Measurements from ENCODE around the gene CAMTA1.

Gene CAMTA1

DNA sequence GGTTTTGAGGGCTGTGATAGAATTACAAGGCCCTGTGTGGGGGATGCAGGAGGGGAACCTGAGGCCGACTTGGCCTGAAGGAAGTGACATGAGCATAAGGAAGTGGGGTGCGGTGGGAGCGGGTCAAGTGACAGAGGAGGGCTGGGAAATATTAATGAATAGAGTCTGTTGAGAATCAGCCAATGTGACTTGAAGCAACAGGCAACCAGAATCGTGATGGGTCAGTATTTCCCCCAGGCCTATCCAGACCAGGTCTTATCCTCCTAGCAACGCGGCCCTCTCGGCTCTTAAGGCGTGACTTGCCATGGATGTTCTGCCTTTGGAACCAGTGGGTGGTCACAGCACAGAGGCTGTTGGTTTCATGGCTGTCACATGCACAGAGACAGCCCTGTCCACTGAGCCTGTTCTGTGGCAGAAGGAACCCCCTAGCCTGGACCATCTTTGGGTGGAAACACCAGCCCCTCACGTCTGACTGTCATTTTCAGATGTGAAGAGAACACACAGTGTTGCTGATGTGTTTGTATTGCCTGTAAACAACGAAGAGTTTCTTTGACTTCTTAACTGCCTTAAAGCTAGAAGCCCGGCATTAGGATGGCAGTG is 468.8 kb downstream of the CAMTA1 start:
- Histone ChIP-seq H3K36me3 (ENCODE audit: control insufficient read depth in 1 of 2, insufficient read depth in 2 of 2, low read length in 2 of 2) (no peaks in the 10 kb centered on the region), H3K27me3 (ENCODE audit: low read depth, low read length) (no peaks in the 10 kb centered on the region), H3K4me3 (ENCODE audit: low read depth in 1 of 2, low read length in 2 of 2) (no peak overlapping the region), H3K9me3 (ENCODE audit: control insufficient read depth in 1 of 2, low read length in 2 of 2) (no peaks in the 10 kb centered on the region), H3K27ac (ENCODE audit: low read length) (no peak overlapping the region), H3K4me1 (ENCODE audit: control insufficient read depth in 1 of 2, insufficient read depth in 2 of 2, low read length in 2 of 2) (no peaks in the 10 kb centered on the region)

DNA sequence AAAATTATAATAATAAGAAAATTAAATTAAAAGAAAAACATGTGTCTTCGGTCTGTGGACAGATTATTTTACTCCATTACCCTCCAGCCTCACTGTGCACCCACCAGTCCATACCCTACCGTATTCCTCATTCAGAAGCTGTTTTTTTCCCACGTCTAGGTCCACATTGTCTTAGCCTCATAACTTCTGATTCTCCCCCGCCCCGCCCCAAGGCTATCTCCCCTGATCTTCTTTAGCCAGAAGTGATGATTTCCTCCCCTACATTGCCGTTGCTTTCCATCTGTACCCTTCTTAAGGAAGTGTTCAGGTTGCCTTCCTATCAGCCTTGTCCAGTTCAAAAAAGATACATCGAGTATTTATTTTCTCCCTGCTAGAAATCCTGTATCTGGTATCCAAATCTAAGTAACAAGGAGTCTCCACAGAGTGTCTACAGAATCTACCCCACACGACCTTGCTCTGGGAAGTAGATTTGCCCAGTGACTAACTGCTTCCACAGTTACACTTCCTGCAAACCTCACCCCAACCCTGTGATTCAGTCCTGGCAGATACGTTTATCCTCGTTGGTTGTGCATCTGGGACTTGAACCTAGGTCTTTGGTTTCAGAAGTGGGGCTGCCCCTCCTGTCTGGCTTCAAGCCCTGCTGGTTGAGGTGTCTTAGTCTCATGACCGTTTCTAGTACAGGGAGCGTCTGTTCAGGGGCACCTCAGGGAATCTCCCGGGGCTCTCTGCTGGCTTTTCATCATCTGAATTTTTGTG is 470.2 kb downstream of the CAMTA1 start:
- H3K36me3 ChIP-seq (ENCODE audit: control insufficient read depth in 1 of 2, insufficient read depth in 2 of 2, low read length in 2 of 2) = no peaks in the 10 kb centered on the region
- H3K27me3 ChIP-seq (ENCODE audit: low read depth, low read length) = no peaks in the 10 kb centered on the region
- no peaks in the 10 kb centered on the region for H3K9me3 ChIP-seq (ENCODE audit: control insufficient read depth in 1 of 2, low read length in 2 of 2)
- H3K27ac ChIP-seq (ENCODE audit: low read length) = no peak overlapping the region
- no peaks in the 10 kb centered on the region for H3K4me1 ChIP-seq (ENCODE audit: control insufficient read depth in 1 of 2, insufficient read depth in 2 of 2, low read length in 2 of 2)
- H3K4me3 ChIP-seq (ENCODE audit: low read depth in 1 of 2, low read length in 2 of 2) = no peak overlapping the region

DNA sequence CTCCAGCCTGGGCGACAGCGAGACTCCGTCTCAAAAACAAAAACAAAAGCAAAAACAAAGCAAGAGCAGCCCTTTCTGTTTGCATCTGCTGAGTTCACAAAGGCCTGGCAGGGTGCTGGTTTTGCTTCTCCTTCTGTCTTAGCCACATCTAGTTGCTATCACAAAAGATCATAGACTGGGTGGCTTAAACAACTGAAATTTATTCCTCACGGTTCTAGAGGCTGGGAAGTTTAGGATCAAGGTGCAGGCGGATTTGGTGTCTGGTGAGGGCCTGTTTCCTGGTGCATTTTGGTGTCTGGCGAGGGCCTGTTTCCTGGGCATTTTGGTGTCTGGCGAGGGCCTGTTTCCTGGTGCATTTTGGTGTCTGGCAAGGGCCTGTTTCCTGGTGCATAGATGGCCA is 471.3 kb downstream of the CAMTA1 start:
- Histone ChIP-seq H3K4me3 (ENCODE audit: low read depth in 1 of 2, low read length in 2 of 2) (no peak overlapping the region), H3K9me3 (ENCODE audit: control insufficient read depth in 1 of 2, low read length in 2 of 2) (no peaks in the 10 kb centered on the region), H3K27ac (ENCODE audit: low read length) (no peak overlapping the region), H3K27me3 (ENCODE audit: low read depth, low read length) (no peaks in the 10 kb centered on the region), H3K36me3 (ENCODE audit: control insufficient read depth in 1 of 2, insufficient read depth in 2 of 2, low read length in 2 of 2) (no peaks in the 10 kb centered on the region), H3K4me1 (ENCODE audit: control insufficient read depth in 1 of 2, insufficient read depth in 2 of 2, low read length in 2 of 2) (no peaks in the 10 kb centered on the region)

DNA sequence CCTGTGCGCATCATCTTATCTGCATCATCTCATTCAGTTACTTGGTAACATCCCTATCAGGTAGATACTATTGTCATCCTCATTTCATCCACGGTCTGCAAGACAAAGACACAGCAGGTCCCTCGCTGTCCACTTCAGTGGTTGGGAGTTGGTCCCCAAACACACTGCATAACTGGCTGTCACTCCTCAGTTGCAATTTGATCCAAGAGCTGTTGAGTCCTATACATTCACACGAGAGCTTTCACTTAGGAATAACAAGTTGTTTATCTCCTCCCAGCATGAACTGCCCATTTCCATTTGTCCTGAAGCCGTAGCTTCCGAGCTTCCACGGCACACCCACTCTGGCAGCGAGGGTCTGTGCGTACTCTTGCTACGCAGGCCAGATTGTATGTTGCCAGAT is 472.0 kb downstream of the CAMTA1 start:
- H3K27ac ChIP-seq (ENCODE audit: low read length) = no peak overlapping the region
- H3K36me3 ChIP-seq (ENCODE audit: control insufficient read depth in 1 of 2, insufficient read depth in 2 of 2, low read length in 2 of 2) = no peaks in the 10 kb centered on the region
- no peaks in the 10 kb centered on the region for H3K9me3 ChIP-seq (ENCODE audit: control insufficient read depth in 1 of 2, low read length in 2 of 2)
- no peaks in the 10 kb centered on the region for H3K27me3 ChIP-seq (ENCODE audit: low read depth, low read length)
- no peak overlapping the region for H3K4me3 ChIP-seq (ENCODE audit: low read depth in 1 of 2, low read length in 2 of 2)
- H3K4me1 ChIP-seq (ENCODE audit: control insufficient read depth in 1 of 2, insufficient read depth in 2 of 2, low read length in 2 of 2) = no peaks in the 10 kb centered on the region

DNA sequence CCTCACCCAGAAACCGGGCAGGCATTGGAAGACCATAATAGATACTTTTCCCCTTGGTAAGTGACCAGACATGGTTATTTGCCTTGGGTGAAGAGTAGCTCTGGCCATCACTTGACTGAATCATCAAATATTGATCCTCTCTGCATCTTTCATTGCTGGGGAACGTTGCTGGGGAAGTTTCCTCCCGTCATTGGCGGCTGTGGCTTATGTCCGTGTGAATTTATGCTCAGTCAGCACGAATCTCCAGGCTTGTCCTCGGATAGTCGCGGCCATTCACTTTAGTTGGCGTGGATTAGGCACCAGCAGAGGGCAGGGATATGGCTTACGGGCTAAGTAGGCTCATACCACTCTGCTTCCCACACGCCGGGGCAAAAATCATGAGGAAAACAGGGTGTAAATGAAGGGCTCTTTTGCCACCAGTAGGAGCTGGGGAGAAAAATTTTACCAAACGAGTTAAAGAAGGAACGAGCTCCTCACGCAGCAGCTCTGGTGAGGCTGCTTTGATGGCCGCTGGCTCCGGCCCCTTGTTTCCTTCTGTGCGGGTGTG is 473.4 kb downstream of the CAMTA1 start:
- Histone ChIP-seq H3K9me3 (ENCODE audit: control insufficient read depth in 1 of 2, low read length in 2 of 2) (no peaks in the 10 kb centered on the region), H3K4me3 (ENCODE audit: low read depth in 1 of 2, low read length in 2 of 2) (no peak overlapping the region), H3K4me1 (ENCODE audit: control insufficient read depth in 1 of 2, insufficient read depth in 2 of 2, low read length in 2 of 2) (peaks cover 0 to 4% of the 10 kb centered on the region in 2 donors), H3K27ac (ENCODE audit: low read length) (no peak overlapping the region), H3K36me3 (ENCODE audit: control insufficient read depth in 1 of 2, insufficient read depth in 2 of 2, low read length in 2 of 2) (no peaks in the 10 kb centered on the region), H3K27me3 (ENCODE audit: low read depth, low read length) (no peaks in the 10 kb centered on the region)

DNA sequence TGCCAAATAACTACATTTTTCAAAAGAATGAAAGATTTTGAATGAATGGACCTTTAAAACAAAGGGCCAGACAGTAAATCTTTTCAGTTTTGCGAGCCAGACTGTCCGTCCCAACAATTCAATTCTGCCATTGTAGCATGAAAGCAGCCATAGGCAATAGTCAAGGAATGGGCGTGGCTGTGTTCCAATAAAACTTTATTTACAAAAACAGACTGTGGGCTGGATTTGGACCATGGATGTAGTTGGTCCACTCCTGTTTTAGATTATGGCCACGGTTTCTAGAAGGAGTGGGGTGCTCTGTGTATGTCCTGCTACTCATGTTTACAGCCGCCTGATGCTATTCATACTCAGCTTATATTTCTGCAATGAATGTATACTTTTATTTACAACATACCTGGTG is 474.7 kb downstream of the CAMTA1 start:
- no peaks in the 10 kb centered on the region for H3K27me3 ChIP-seq (ENCODE audit: low read depth, low read length)
- H3K36me3 ChIP-seq (ENCODE audit: control insufficient read depth in 1 of 2, insufficient read depth in 2 of 2, low read length in 2 of 2) = no peaks in the 10 kb centered on the region
- H3K27ac ChIP-seq (ENCODE audit: low read length) = no peak overlapping the region
- H3K9me3 ChIP-seq (ENCODE audit: control insufficient read depth in 1 of 2, low read length in 2 of 2) = no peaks in the 10 kb centered on the region
- no peak overlapping the region for H3K4me3 ChIP-seq (ENCODE audit: low read depth in 1 of 2, low read length in 2 of 2)
- H3K4me1 ChIP-seq (ENCODE audit: control insufficient read depth in 1 of 2, insufficient read depth in 2 of 2, low read length in 2 of 2) = peaks cover 0 to 10% of the 10 kb centered on the region in 2 donors

DNA sequence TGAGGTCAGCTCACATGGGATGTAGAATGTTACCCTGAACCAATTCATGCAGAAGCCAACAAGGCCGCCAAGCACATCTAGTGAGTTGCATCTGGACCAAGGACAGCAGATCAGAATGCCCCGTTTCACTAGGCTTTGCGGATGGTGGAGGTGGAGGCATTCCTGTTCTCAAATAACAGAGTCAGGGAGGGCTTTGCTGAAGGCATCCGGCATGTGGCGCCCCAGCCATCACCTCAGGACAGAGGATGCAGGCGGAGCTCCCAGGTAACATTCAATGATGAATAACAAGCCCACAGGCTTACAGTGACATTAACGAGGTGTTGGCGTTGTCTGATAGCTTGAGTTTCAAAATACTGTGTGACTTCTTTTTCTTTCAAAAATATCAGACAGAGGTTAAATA is 476.2 kb downstream of the CAMTA1 start:
- Histone ChIP-seq H3K36me3 (ENCODE audit: control insufficient read depth in 1 of 2, insufficient read depth in 2 of 2, low read length in 2 of 2) (no peaks in the 10 kb centered on the region), H3K9me3 (ENCODE audit: control insufficient read depth in 1 of 2, low read length in 2 of 2) (no peaks in the 10 kb centered on the region), H3K27me3 (ENCODE audit: low read depth, low read length) (no peaks in the 10 kb centered on the region), H3K4me1 (ENCODE audit: control insufficient read depth in 1 of 2, insufficient read depth in 2 of 2, low read length in 2 of 2) (peaks cover 0 to 19% of the 10 kb centered on the region in 2 donors), H3K4me3 (ENCODE audit: low read depth in 1 of 2, low read length in 2 of 2) (no peak overlapping the region), H3K27ac (ENCODE audit: low read length) (no peak overlapping the region)

DNA sequence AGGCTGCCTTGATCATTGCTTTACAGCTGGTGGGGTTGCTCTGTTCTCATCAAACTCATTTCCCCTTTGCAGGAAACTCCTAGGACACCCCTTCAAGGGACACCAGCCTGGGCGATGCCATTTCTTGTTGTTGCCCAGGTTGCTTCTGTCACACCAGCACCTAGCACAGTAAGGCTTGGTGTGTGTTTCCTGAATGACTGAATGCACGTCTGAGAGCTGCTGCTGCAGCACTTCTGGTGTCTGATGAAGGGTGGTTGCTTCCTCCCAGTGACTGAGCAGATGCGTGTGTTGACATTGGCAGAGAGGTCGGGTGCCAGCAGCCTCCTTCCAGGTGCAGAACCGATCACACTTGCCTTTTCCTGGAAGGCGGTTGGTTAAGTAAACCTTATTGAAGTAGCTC is 477.4 kb downstream of the CAMTA1 start:
- peaks cover 0 to 21% of the 10 kb centered on the region in 2 donors for H3K4me1 ChIP-seq (ENCODE audit: control insufficient read depth in 1 of 2, insufficient read depth in 2 of 2, low read length in 2 of 2)
- no peaks in the 10 kb centered on the region for H3K36me3 ChIP-seq (ENCODE audit: control insufficient read depth in 1 of 2, insufficient read depth in 2 of 2, low read length in 2 of 2)
- H3K27ac ChIP-seq (ENCODE audit: low read length) = no peak overlapping the region
- H3K27me3 ChIP-seq (ENCODE audit: low read depth, low read length) = no peaks in the 10 kb centered on the region
- no peaks in the 10 kb centered on the region for H3K9me3 ChIP-seq (ENCODE audit: control insufficient read depth in 1 of 2, low read length in 2 of 2)
- H3K4me3 ChIP-seq (ENCODE audit: low read depth in 1 of 2, low read length in 2 of 2) = no peak overlapping the region

DNA sequence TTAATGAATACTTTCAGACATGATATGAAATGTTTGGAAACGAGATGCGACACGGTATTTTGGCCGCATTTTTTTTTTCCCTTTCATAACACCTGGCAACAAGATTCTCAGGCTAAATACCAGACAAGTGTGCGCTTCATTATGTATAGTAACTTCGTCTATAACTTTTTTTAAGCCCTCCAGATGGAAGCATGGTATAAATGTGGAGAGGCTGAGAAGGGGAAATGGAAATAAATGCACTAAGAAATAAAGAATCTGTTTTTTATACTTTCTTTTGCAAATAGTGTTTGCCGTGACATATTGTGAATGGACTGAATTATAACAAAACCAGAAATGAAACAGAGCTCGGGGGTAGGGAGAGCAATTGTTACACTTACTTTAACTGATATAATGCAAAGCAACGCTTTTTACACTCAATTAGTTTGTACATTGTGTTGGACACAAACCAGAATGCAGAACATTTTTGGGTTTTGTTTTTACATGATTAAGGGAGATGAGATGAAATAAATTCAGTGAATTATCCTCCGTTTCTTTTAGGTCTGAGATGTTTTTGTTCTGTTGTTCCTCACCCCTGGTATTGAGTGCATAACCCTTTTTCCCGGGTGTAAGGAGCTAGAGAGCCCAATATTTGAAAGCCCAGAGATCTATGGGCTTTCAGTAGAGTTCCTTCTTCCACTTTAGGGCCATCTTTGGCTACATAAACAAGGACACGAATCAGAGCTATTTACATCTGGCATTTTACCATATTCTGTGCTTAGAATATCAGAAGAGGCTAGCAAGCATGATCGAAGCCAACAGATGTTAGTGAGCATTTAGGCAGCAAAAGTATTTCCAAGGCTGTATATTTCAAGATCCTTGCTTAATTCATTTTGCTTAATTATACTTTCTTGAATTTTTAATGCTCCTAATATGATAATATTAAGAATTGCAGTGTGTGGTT is 478.0 kb downstream of the CAMTA1 start:
- no peak overlapping the region for H3K4me3 ChIP-seq (ENCODE audit: low read depth in 1 of 2, low read length in 2 of 2)

DNA sequence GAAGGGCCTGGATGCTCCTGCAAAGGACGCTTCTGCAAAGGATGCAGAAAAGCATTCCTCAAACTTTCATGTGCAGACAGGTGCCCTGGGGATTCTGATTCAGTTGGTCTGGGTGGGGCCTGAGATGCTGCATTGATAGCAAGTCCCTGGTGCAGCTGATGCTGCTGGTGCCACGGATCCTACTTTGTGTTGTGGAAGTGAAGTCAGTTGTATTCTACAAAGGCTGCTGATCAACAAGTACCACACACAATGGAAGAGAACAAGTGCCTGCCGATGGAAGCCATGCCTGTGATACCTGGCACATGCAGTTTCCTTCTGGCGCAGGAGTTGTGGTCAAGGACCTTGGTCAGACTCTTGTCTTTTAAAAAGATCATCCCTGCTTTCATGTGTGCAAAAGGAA is 478.8 kb downstream of the CAMTA1 start:
- Histone ChIP-seq H3K27me3 (ENCODE audit: low read depth, low read length) (no peaks in the 10 kb centered on the region), H3K4me1 (ENCODE audit: control insufficient read depth in 1 of 2, insufficient read depth in 2 of 2, low read length in 2 of 2) (peaks cover 0 to 21% of the 10 kb centered on the region in 2 donors), H3K9me3 (ENCODE audit: control insufficient read depth in 1 of 2, low read length in 2 of 2) (peaks cover 3 to 8% of the 10 kb centered on the region in 2 donors), H3K36me3 (ENCODE audit: control insufficient read depth in 1 of 2, insufficient read depth in 2 of 2, low read length in 2 of 2) (no peaks in the 10 kb centered on the region), H3K4me3 (ENCODE audit: low read depth in 1 of 2, low read length in 2 of 2) (no peak overlapping the region), H3K27ac (ENCODE audit: low read length) (no peak overlapping the region)

More for the DNA sequence above, 478.0 kb downstream of the CAMTA1 start:
- H3K9me3 ChIP-seq (ENCODE audit: control insufficient read depth in 1 of 2, low read length in 2 of 2) = peaks cover 0 to 1% of the 10 kb centered on the region in 2 donors
- peaks cover 0 to 21% of the 10 kb centered on the region in 2 donors for H3K4me1 ChIP-seq (ENCODE audit: control insufficient read depth in 1 of 2, insufficient read depth in 2 of 2, low read length in 2 of 2)
- no peak overlapping the region for H3K27ac ChIP-seq (ENCODE audit: low read length)
- no peaks in the 10 kb centered on the region for H3K36me3 ChIP-seq (ENCODE audit: control insufficient read depth in 1 of 2, insufficient read depth in 2 of 2, low read length in 2 of 2)
- H3K27me3 ChIP-seq (ENCODE audit: low read depth, low read length) = no peaks in the 10 kb centered on the region

Data from muscle layer of duodenum (tissue), 2 donors.